Measurements from ENCODE around the gene FAM222A.

Gene FAM222A

GRCh38 chr12:109762071-109762672 lies 48.5 kb downstream of the FAM222A start:
- no peak for DNase-seq

- DNase-seq = no peak
These were observed 49.1 kb downstream of the FAM222A start for GRCh38 chr12:109762673-109763191.

GRCh38 chr12:109763201-109763841 lies 49.7 kb downstream of the FAM222A start:
- peak; percentile 12 for DNase-seq

- no peak for DNase-seq
These were observed 50.5 kb downstream of the FAM222A start for GRCh38 chr12:109764123-109764522.

GRCh38 chr12:109764776-109765445 lies 51.3 kb downstream of the FAM222A start:
- no peak for DNase-seq

GRCh38 chr12:109765446-109765810 lies 51.8 kb downstream of the FAM222A start:
- DNase-seq = no peak

GRCh38 chr12:109766251-109766778 lies 52.7 kb downstream of the FAM222A start:
- no peak for DNase-seq

GRCh38 chr12:109767456-109767855 lies 53.8 kb downstream of the FAM222A start:
- DNase-seq = no peak

- DNase-seq = no peak
These were observed 54.6 kb downstream of the FAM222A start for GRCh38 chr12:109767991-109768900.

- no peak for DNase-seq
These were observed 55.5 kb downstream of the FAM222A start for GRCh38 chr12:109768901-109769670.

- no peak for DNase-seq
These were observed 56.7 kb downstream of the FAM222A start for GRCh38 chr12:109770104-109770860.

- DNase-seq = no peak
These were observed 57.4 kb downstream of the FAM222A start for GRCh38 chr12:109770861-109771670.

- no peak for DNase-seq
These were observed 58.4 kb downstream of the FAM222A start for GRCh38 chr12:109771746-109772621.

GRCh38 chr12:109772622-109773321 lies 59.1 kb downstream of the FAM222A start:
- no peak for DNase-seq

- no peak for DNase-seq
These were observed 59.9 kb downstream of the FAM222A start for GRCh38 chr12:109773384-109774011.

GRCh38 chr12:109775172-109775881 lies 61.7 kb downstream of the FAM222A start:
- peak; percentile 35 for DNase-seq

GRCh38 chr12:109776624-109777023 lies 63.0 kb downstream of the FAM222A start:
- DNase-seq = no peak
